GM18511 (cell line): ENCODE data around the gene PRKAG2.

ENCODE experiments used
- ATAC-seq: cut with Tn5 transposase; IDR thresholded peaks from one replicate; pipeline ENCODE4 v1.9.1; 2021; ENCODE audit warnings: mild to moderate bottlenecking, moderate library complexity; ENCODE audit not compliant: unreplicated experiment

The PRKAG2 gene

GRCh38 chr7:151700586-151701165 lies 176.2 kb downstream of the PRKAG2 start:
- no peak for ATAC-seq

- ATAC-seq: no peak
Measured at GRCh38 chr7:151699928-151700319, 177.0 kb downstream of the PRKAG2 start.

- no peak for ATAC-seq
Measured at GRCh38 chr7:151699147-151699927, 177.6 kb downstream of the PRKAG2 start.

- no peak for ATAC-seq
Measured at GRCh38 chr7:151697942-151698341, 179.0 kb downstream of the PRKAG2 start.

GRCh38 chr7:151697515-151697895 lies 179.4 kb downstream of the PRKAG2 start:
- ATAC-seq: no peak

GRCh38 chr7:151696721-151697514 lies 180.0 kb downstream of the PRKAG2 start:
- ATAC-seq: no peak

GRCh38 chr7:151695951-151696541 lies 180.9 kb downstream of the PRKAG2 start:
- no peak for ATAC-seq

- no peak for ATAC-seq
Measured at GRCh38 chr7:151694828-151695580, 181.9 kb downstream of the PRKAG2 start.

GRCh38 chr7:151694441-151694827 lies 182.5 kb downstream of the PRKAG2 start:
- no peak for ATAC-seq

- ATAC-seq: no peak
Measured at GRCh38 chr7:151693140-151693539, 183.8 kb downstream of the PRKAG2 start.

GRCh38 chr7:151692721-151693120 lies 184.2 kb downstream of the PRKAG2 start:
- no peak for ATAC-seq

GRCh38 chr7:151691449-151691848 lies 185.5 kb downstream of the PRKAG2 start:
- no peak for ATAC-seq

GRCh38 chr7:151690606-151691005 lies 186.3 kb downstream of the PRKAG2 start:
- ATAC-seq: no peak

- ATAC-seq: no peak
Measured at GRCh38 chr7:151689196-151689971, 187.5 kb downstream of the PRKAG2 start.

GRCh38 chr7:151688236-151688780 lies 188.6 kb downstream of the PRKAG2 start:
- no peak for ATAC-seq

- no peak for ATAC-seq
Measured at GRCh38 chr7:151687523-151688235, 189.2 kb downstream of the PRKAG2 start.

- ATAC-seq: no peak
Measured at GRCh38 chr7:151686826-151687225, 190.1 kb downstream of the PRKAG2 start.

GRCh38 chr7:151686016-151686766 lies 190.7 kb downstream of the PRKAG2 start:
- ATAC-seq: no peak
